ENCODE results near the gene GLTP.

Gene GLTP

GRCh38 chr12:109840305-109841074 is 39.9 kb downstream of the GLTP start:
- DNase-seq, result no peak

GRCh38 chr12:109839444-109839843 is 40.9 kb downstream of the GLTP start:
- no peak for DNase-seq

- DNase-seq, result no peak
Observed at GRCh38 chr12:109836916-109837315, 43.4 kb downstream of the GLTP start.

GRCh38 chr12:109835827-109836226 is 44.5 kb downstream of the GLTP start:
- no peak for DNase-seq

- no peak for DNase-seq
Observed at GRCh38 chr12:109833307-109834189, 46.8 kb downstream of the GLTP start, which contains the start of gene TRPV4. TRPV4 (minus strand) TSS chr12:109833398; CDS start chr12:109814796, 18,602 bp downstream.

GRCh38 chr12:109832541-109833306 is 47.6 kb downstream of the GLTP start:
- no peak for DNase-seq

- no peak for DNase-seq
Observed at GRCh38 chr12:109831929-109832328, 48.4 kb downstream of the GLTP start.

GRCh38 chr12:109831365-109831764 is 49.0 kb downstream of the GLTP start:
- DNase-seq, result no peak

GRCh38 chr12:109830718-109831117 is 49.6 kb downstream of the GLTP start:
- DNase-seq, result no peak

- no peak for DNase-seq
Observed at GRCh38 chr12:109830267-109830666, 50.1 kb downstream of the GLTP start.

GRCh38 chr12:109829667-109830066 is 50.7 kb downstream of the GLTP start:
- no peak for DNase-seq

GRCh38 chr12:109828754-109829511 is 51.4 kb downstream of the GLTP start:
- no peak for DNase-seq

- peak; percentile 85 for DNase-seq
Observed at GRCh38 chr12:109827566-109828550, 52.5 kb downstream of the GLTP start.

- DNase-seq, result no peak
Observed at GRCh38 chr12:109827080-109827479, 53.3 kb downstream of the GLTP start.

- no peak for DNase-seq
Observed at GRCh38 chr12:109824731-109825130, 55.6 kb downstream of the GLTP start.

GRCh38 chr12:109822951-109823411 is 57.4 kb downstream of the GLTP start:
- DNase-seq, result no peak

- DNase-seq, result no peak
Observed at GRCh38 chr12:109822416-109822815, 57.9 kb downstream of the GLTP start.

- DNase-seq, result no peak
Observed at GRCh38 chr12:109821968-109822367, 58.4 kb downstream of the GLTP start.

GRCh38 chr12:109820816-109821381 is 59.4 kb downstream of the GLTP start:
- no peak for DNase-seq

GRCh38 chr12:109818905-109819500 is 61.3 kb downstream of the GLTP start:
- no peak for DNase-seq

Data from CD4-positive, alpha-beta T cell treated with Interleukin-15 for 1 hour (primary cell).